GM21619 (cell line): ENCODE measurements around the gene LRRC3C.
"Not testable (repeated sequence)": the region's sequence is repeated elsewhere in the genome, so short reads cannot be mapped to it uniquely, and the experiment has no call there.

Experiments
- ATAC-seq: cut with Tn5 transposase; IDR thresholded peaks from one replicate; pipeline ENCODE4 v1.9.1; 2021; ENCODE audit not compliant: unreplicated experiment

Gene LRRC3C, protein sequence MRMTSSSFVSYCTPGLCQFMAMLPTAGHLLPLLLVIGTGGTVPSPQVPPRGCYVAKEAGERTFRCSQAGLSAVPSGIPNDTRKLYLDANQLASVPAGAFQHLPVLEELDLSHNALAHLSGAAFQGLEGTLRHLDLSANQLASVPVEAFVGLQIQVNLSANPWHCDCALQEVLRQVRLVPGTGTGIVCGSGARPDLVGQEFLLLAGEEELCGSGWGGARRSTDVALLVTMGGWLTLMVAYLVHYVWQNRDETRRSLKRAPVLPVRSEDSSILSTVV

DNA sequence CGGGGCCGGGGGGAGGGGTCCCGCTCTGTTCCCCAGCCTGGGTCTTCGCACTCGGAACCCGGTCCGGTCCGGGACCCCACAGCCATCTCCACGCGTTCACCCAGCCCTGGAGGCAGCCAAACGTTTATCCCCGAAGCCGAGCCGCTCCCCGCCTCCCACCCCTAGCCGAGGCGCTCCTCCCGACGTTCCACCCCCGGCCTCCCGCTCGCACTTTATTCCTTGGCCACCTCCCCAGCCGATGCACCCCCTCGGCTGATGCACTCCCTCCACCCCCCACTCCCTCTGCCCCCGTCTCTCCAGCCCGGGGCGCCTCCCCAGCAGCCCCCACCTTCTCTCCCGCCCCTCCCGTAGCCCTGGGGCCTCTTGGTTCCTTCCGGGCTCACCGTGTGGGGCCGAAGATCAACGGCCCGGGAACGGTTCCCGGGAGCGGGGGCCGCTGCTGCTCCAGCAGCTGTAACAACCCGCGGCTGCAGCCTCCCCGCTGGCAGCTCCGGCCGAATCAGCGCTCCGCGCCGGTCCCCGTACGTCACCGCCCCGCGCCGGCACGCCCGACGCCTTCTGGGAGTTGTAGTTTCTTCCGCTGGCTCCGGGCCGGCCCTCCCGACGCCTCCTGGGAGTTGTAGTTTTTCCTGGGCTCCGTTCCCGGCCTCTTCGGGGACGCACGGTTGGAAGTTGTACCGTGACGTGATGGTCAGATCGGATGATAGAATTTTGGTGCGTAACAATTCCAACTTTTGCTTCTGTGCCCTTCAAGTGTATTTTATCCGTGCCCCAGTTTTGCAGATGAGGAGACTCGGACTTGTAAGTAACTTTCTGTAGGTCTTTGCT lies at the start of gene LRRC3C, which contains the start of gene ORMDL3:
Gene LRRC3C, plus strand, starts transcription at position 632 of the 828 bp plus-strand sequence. CDS start 13,792 bp downstream, outside the sequence.
Gene ORMDL3, minus strand, starts transcription at position 501 of the 828 bp plus-strand sequence. CDS start 3,398 bp downstream, outside the sequence.
- peak; percentile 68 for ATAC-seq

DNA sequence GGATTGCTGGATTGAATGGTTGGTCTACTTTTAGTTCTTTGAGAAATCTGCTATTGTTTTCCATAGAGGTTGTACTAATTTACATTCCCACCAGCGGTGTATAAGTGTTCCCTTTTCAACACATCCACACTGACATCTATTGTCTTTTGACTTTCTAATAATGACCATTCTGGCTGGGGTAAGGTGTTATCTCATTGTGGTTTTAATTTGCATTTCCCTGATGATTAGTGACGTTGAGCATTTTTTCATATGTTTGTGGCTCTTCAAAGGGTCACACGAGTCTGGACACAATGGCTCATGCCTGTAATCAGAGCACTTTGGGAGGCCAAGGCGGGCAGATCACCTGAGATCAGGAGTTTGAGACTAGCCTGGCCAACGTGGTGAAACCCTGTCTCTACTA lies 41.4 kb upstream of the LRRC3C start:
- not testable (repeated sequence) for ATAC-seq

DNA sequence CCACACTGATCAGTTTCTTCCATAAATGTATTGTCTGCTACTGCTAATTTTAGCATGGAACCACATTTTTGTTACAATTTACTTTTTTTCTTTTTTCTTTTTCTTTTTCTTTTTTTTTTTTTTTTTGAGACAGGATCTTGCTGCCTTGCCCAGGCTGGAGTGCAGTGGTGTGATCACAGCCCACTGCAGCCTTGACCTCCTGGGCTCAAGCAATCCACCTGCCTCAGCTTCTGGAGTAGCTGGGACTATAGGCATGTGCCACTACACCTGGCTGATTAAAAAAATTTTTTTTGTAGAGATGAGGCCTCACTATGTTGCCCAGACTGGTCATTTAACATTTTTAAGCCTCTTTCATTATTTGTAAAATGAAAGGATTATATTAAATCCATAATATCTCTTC lies 40.5 kb upstream of the LRRC3C start:
- ATAC-seq, result no peak

DNA sequence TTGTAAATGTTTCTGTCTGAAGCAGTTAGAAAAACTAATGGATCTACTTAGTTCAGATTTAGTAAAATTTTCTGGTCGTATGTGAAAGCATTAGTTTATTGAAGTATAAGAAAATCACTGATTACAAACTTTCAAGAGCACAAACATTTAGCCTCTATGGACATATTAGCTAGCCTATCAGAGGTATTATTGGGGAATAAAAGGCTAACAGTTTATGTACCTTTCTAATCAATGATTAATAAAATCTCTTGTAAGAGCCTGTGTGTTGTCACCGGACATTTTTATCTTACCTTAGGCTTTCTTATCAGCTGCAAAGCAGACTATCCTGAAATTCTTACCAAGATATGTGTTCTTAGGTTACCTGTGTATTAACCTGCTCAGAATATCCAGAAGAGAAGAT lies 38.3 kb upstream of the LRRC3C start:
- no peak for ATAC-seq

DNA sequence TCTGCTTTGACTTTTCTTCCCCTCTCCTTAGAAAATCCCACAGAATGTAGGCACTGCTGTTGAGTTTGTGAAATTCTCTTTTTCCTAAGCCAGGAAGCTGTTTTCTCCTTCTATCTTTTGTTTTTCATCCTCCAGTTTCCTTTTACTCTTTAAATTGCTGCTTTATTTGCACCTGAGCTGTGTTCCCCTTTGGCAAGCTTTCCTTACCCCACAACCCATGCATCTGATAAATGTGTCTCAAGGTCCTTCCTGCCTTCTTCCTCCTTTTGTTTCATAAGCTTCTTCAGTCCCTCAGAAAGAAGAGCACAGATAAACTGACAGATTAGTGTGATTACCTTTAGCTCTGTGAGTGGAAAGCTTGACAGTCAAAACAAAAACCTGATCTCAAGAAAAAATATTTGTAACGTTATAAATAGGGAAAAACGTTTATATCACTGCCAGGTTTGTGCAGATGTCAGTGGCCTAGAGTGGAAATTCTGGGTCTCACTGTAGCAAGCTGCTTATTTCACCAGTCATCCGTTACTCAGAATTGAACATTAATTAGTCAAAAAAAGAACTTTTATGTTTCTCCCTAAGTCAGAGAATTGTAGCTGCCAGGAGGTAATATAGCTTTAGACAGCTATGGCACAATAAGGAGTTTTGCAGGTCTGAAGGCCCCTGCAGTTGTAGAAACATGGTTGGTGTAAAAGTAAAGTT lies 32.7 kb upstream of the LRRC3C start:
- no peak for ATAC-seq

DNA sequence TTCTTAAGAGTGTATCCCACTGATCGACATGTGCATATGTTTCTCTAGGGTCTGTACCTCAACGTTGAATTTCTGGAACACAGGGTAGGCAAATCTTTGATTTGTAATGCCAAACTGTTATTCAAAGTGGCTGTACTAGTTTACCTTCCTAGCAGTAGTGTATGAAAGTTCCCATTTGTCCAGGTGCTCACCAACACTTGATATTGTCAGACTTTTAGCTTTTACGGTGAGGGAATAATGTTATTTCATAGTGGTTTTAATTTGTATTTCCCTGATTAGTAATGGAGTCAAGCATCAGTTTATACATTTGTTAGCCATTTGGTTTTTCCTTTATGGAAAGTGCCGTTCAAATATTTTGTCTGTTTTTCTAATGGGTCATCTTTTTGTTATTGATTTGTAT lies 29.4 kb upstream of the LRRC3C start:
- no peak for ATAC-seq

DNA sequence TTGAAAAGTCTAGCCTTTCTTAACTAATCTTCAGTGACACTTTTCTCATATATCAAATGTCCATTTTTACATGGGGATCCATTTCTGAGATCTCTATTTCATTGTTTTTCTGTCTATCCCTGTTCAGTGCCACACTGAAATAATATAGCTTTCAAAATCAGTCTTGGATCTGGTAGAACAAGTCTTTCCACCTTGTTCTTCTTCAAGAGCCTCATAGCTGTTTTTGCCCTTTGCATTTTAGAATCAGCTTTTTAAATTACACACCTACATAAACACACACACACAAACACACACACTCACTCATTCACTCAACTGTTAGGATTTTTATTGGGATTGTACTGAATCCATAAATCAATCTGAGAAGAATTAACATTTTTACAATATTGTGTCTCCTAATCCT lies 28.3 kb upstream of the LRRC3C start:
- no peak for ATAC-seq

DNA sequence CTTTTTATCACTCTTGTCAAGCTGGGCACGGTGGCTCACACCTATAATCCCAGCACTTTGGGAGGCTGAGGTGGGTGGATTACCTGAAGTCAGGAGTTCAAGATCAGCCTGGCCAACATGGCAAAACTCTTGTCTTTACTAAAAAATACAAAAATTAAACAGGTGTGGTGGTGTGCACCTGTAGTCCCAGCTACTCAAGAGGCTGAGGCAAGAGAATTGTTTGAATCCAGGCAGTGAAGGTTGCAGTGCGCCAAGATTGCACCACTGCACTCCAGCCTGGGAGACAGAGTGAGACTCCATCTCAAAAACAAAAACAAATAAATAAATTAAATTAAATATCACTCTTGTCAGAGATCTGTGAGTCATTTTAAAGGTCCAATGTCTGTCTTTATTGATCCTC lies 25.5 kb upstream of the LRRC3C start:
- not testable (repeated sequence) for ATAC-seq

DNA sequence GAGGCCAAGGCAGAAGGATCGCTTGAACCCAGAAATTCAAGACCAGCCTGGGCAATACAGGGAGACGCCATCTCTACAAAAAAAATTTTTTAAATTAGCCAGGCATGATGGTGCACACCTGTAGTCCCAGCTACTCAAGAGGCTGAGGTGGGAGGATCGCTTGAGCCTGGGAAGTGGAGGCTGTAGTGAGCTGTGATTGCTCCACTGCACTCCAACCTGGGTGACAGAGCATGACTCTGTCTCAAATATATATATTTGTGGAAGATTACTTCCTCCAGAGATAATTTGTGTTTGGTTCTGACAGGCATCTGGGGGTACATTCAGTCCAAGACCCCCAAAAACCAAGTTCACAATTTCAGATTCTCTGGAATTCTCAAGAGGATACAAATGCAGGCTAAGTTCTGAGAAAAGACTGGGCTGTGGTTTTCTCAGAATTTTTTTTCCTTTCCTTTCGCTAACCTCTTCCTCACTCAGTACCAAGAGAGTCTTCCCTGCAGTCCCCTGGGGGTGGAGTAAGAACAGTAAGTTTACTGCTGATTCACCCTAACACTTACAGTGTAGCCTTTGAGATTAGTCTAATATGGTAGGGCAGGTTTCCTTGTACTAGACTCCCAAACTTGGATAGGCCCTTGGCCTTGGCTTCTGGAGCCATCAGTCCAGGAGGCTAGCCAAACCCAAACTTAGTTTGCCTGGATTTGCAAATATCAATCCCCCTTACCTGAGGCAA lies 24.2 kb upstream of the LRRC3C start:
- ATAC-seq, result no peak

DNA sequence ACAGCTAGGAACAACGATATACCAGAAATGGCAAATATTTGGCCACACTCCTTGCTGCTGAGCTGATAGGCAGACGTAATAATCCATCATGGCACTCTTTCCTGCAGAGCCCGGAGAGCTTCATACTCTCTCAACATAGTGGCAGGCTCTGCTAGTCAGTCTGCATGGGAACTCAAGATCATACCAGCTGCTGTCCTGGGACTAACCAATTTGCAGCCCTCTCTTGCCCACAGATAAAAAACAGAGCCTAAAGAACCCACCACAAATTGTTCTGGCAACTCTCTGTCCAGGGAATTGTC lies 22.6 kb upstream of the LRRC3C start:
- ATAC-seq, result no peak

DNA sequence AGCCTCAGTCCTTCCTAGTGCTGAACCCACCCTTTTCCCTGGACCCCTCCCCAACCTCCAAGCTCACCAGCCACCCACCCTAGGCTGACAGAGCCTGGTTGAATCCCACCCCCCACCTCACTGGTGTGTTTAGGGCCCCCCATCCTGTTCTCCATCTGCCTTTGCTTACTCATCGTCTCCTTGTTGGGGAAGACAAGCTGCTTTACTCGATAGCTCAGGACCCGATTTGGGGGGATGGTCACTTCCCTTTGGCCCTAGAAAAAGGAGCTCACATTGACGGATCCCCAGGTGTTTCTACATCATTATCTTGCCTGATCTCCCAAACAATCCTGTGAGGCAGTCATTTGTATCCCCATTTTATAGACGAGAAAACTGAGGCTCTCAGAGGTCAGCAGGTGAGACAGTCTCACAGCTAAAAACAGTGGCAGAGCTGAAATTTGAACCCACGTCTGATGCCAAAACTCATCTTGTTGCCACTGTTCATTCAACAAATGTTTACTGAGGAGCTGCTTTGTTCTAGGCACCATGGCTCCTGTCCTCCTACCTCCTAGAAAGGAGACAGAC lies 18.7 kb upstream of the LRRC3C start:
- no peak for ATAC-seq

DNA sequence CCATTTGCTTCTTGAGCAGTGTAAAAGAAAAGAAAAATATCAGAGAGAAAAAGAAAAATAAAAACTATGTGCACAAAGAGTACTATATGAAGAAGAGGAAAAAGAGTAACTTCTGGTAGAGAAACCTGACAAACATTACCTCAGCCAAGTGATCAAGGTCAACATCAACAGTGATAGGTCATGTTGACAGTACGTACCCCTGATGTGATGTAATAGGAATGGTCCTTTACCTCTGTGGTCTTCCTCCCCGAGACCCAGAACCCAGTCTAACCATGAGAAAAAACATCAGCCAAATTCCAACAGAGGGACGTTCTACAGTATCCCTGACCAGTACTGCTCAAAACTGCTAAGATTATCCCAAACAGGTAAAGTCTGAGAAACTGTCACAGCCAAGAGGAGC lies 13.5 kb upstream of the LRRC3C start:
- ATAC-seq, result no peak

DNA sequence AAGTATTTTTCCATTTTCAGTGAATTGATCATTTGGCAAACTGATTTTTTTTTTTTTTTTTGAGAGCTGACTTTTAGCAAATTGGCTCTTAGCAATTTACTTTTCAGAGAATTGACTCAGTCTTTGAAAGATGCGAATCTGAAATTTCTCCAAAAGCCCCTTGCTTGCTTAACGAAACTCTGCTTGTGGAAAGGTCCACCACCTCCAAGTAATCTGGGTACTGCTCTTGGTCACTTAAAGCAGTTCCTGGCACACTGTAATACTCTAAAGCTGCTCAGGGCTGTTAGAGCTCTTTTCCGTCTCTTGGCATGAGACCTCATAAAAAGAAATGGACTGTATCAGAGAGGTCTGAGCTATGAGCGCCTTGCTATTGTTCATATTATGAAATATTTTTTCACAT lies 12.0 kb upstream of the LRRC3C start:
- ATAC-seq, result no peak

DNA sequence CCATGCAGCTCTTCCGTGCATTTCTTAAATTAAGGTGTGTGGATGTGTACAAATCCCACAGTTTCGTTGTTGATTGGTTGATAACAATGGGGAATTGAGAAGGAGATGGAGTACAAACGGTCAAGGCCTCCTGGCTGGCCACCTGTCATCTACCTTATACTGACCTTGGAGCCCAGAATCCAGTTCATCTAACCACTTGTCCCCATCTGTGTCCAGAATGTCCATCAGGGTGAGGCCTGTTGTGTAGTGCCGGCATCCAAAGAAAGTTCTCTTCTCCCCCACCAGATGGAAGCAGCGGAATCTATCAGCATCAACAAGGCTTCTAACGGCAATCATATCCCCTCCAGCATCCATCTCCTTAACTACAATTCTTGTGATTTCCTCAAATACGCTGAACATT lies 10.6 kb upstream of the LRRC3C start:
- ATAC-seq, result no peak

DNA sequence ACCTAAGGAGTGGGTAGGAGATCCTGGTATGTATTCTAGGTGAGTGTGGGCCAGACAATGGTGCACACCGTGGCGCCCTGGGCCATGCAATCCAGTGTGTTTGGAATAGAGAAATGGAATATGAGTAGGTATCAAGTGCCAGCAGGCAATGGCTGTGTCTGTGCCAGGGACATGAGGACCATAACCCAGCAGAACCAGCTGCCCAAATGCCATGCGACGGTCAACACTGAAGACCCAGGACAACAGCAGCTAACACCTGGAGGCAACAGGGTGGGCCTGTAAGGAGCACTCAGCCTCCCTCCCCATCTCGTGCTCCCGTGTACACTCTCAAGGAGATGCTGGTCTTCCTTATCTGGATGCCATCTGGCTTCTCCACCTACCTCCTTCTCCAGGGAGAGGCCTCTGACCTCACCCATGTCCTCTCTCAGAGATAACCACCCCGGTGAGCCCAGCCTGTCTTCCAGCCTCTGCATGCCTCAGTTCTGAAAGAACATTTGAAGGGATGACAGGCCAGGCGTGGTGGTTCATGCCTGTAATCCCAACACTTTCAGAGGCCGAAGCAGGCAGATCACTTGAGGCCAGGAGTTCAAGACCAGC lies 8.3 kb upstream of the LRRC3C start:
- no peak for ATAC-seq

DNA sequence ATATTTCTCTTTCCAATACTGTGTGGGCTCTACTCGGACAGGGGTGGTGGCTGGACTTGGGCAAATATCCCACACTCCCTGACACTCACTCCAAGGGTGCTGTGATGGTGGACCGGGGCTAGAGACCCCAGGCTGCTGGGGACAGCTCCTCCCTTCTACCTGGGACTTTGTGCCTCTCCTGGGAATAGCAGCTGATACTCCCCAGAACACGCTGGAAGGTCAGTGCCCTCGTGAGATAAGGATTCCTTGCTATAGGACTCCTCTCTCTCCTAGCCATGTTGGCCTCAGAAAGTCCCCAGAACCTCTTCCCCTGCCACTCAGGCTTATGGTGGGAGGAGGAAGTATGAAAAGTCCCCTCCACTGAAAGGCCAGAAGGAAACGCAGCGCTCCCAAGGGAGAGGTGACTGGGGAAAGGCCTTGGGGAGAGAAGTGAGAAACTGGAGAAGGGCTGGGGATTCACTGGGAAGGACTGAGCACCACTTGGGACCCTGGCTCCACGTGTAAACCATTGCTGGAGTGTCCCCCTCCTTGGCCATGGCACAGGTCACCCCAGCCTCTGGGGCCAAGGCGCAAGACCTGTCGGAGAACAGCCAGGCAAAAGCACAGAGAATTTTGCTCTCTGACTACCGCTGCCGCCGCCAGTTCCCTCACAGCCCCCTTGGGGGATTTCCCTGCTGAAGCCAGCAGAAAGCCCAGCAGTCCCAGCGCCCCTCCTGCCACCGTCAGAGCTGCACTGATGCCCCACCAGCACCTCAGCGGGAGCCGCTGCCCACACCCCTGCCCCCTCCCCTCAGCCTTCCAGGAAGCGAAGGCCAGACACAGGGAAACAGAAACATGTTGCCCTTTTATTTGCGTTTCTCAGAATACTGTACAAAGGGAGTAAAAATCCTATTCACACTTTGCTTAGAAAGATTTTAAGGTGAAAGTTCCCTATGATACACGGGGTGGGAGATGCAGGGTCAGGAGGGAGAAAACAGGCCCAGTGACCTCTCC lies 7.0 kb upstream of the LRRC3C start:
- no peak for ATAC-seq

DNA sequence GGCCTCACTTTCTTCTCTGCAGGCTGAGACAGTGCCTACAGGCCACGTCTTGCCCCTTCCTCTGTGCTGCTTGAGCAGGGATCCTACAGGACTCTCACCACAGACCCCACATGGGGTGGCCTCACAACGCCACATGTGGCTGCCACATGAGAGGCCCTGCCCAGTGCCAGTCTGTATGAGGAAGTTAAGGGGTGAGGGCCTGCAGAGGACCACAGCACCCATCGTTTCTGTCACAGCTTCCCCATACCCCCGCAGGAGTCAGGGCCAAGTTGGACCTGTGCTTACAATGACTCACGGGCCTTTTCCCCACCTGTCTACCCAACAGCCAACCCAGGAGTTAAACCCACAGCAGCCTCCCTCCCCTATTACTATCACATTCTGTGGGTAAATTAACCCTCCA lies 6.2 kb upstream of the LRRC3C start:
- ATAC-seq, result no peak

DNA sequence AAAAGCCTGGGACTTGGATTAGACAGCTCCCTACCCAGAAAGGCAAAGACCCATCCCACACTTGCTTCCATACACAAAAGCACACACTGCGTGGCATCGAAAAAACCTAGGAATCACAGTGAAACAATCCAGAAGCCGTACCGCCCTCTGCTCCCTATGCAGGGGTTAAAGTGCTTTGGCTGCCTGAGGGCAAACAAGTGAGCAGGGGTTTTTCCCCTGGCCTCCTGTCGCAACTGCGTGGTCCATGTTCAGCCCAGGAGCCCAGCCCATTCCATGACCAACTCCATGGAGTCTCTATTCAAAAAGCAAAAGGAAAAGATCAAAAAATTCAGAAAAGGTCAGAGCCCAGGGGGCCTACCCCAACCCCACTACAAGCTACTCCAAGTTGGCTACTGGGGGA lies 5.5 kb upstream of the LRRC3C start:
- ATAC-seq, result no peak

DNA sequence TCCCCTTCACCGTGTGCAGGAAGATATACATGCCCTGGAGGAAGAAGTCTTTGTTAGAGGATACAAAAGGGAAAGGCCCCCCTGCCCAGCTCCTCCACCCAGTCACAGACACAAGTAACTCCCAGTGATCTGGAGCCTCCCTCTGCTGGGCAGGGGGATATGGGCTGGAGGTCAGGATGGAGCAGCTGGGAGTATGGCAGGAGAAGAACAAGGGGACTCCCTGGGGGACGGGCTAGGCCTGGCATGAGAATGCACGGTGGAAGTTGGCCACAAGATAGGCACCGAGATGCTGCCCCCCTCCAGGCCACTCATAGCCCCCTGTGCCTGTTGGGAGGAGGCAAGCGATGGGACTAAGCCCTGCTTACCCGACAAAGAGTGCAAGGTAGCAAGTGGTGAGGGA lies 4.3 kb upstream of the LRRC3C start:
- no peak for ATAC-seq
